GM12878 (cell line): ENCODE measurements around the gene SLC16A6.
"Not testable (repeated sequence)": the region's sequence is repeated elsewhere in the genome, so short reads cannot be mapped to it uniquely, and the experiment has no call there.

ENCODE experiments used
- CTCF ChIP-seq, 3 experiments: IDR thresholded peaks in 2 of 3; conservative IDR thresholded peaks in 1 of 3; 2 replicates each; pipeline ENCODE4 v1.5.1; 2011; ENCODE audit warnings: low read depth in 3 of 3, low read length in 3 of 3, mild to moderate bottlenecking in 3 of 3, control low read depth in 2 of 3, moderate library complexity in 2 of 3, inconsistent platforms in 1 of 3, mixed read lengths in 1 of 3; ENCODE audit not compliant: control insufficient read depth in 2 of 3, insufficient read depth in 1 of 3; ENCODE audit errors: extremely low read depth in 1 of 3
- ESRRA ChIP-seq: IDR thresholded peaks from 2 replicates; pipeline ENCODE4 v1.6.1; 2012; ENCODE audit warnings: mild to moderate bottlenecking, low read length, improper control_type of control experiment
- JUNB ChIP-seq: IDR thresholded peaks from 2 replicates; pipeline ENCODE4 v1.6.1; 2016; ENCODE audit warnings: antibody characterized with exemption, mild to moderate bottlenecking
- POLR2AphosphoS5 ChIP-seq: IDR thresholded peaks from 2 replicates; pipeline ENCODE4 v1.6.1; 2011; ENCODE audit warnings: mild to moderate bottlenecking, low read length, inconsistent platforms
- TAF1 ChIP-seq: IDR thresholded peaks from 2 replicates; pipeline ENCODE4 v1.6.1; 2011; ENCODE audit warnings: mild to moderate bottlenecking, low read depth, low read length, borderline replicate concordance
- ZNF592 ChIP-seq: fragments of 450-650 bp; IDR thresholded peaks from 2 replicates; pipeline ENCODE4 v1.6.1; 2017; ENCODE audit warnings: mild to moderate bottlenecking, moderate library complexity

GRCh38 chr17:68232741-68233140 lies 58.2 kb downstream of the SLC16A6 start:
- TF ChIP-seq JUNB; ZNF592; ESRRA; TAF1; POLR2AphosphoS5; CTCF (IDR thresholded peaks at IDR 0.05 in 2 of 3, conservative IDR thresholded peaks at IDR 0.05 in 1 of 3; ENCODE audit: control insufficient read depth in 2 of 3, extremely low read depth in 1 of 3, insufficient read depth in 1 of 3, low read depth in 3 of 3, low read length in 3 of 3): not testable (repeated sequence)
